Liver (tissue), 9 donors: ENCODE results near the gene ACSL6. TPM values are rescaled to one million over a fixed set of nuclear protein-coding genes. Genes with fewer than 3 reads are reported as not detected.

Source experiments
- DNase-seq: peaks from one replicate; pipeline ENCODE4 v3.0.0-alpha.2; 2017; ENCODE audit warnings: low spot score
- H3K27ac ChIP-seq, 2 donors: one replicate each; pipeline ENCODE4 v1.7.0; 2013; ENCODE audit warnings: inconsistent platforms in 2 of 2, low read length in 2 of 2, control low read depth in 1 of 2, low read depth in 1 of 2, mild to moderate bottlenecking in 1 of 2
- H3K27me3 ChIP-seq, 4 donors: one replicate each; pipeline versions ENCODE4 v1.6.1 to v1.7.0; 2013; ENCODE audit warnings: low read length in 3 of 4, inconsistent platforms in 1 of 4, mild to moderate bottlenecking in 1 of 4, moderate library complexity in 1 of 4; ENCODE audit not compliant: control insufficient read depth in 4 of 4, insufficient read depth in 4 of 4
- H3K36me3 ChIP-seq, 4 donors: one replicate each; pipeline versions ENCODE4 v1.6.1 to v1.7.0; 2013; ENCODE audit warnings: low read length in 3 of 4, mild to moderate bottlenecking in 3 of 4, low read depth in 1 of 4, moderate library complexity in 1 of 4; ENCODE audit not compliant: control insufficient read depth in 4 of 4, insufficient read depth in 3 of 4
- H3K4me1 ChIP-seq, 4 donors: one replicate each; pipeline versions ENCODE4 v1.6.1 to v1.7.0; 2013; ENCODE audit warnings: low read length in 3 of 4, mild to moderate bottlenecking in 3 of 4, moderate library complexity in 1 of 4; ENCODE audit not compliant: control insufficient read depth in 4 of 4, insufficient read depth in 4 of 4
- H3K4me3 ChIP-seq, 3 donors: one replicate each; pipeline versions ENCODE4 v1.6.1 to v1.7.0; 2013; ENCODE audit warnings: low read length in 3 of 3, control low read depth in 1 of 3, low read depth in 1 of 3, mild to moderate bottlenecking in 1 of 3
- H3K9ac ChIP-seq, 2 donors: one replicate each; pipeline ENCODE4 v1.7.0; 2013; ENCODE audit warnings: low read length in 2 of 2, mild to moderate bottlenecking in 2 of 2, moderate library complexity in 2 of 2, control low read depth in 1 of 2, low read depth in 1 of 2
- H3K9me3 ChIP-seq, 4 donors: one replicate each; pipeline versions ENCODE4 v1.6.1 to v1.7.0; 2013; ENCODE audit warnings: low read length in 3 of 4; ENCODE audit not compliant: control insufficient read depth in 4 of 4
- CTCF ChIP-seq: fragments of 150-350 bp; IDR thresholded peaks from 2 replicates; pipeline ENCODE4 v1.5.1; 2017; ENCODE audit warnings: improper control_type of control experiment, low read depth, low read length; ENCODE audit not compliant: missing input control
- EGR1 ChIP-seq, 2 donors: IDR thresholded peaks; 2 replicates each; pipeline ENCODE4 v1.6.1; 2016 to 2018; ENCODE audit warnings: antibody characterized with exemption in 2 of 2, low read depth in 2 of 2
- FOXA1 ChIP-seq: IDR thresholded peaks from 2 replicates; pipeline ENCODE4 v1.6.1; 2016; ENCODE audit warnings: antibody characterized with exemption
- FOXA2 ChIP-seq: IDR thresholded peaks from 2 replicates; pipeline ENCODE4 v1.6.1; 2016; ENCODE audit warnings: antibody characterized with exemption
- GABPA ChIP-seq, 2 donors: IDR thresholded peaks in 1 of 2; conservative IDR thresholded peaks in 1 of 2; 2 replicates each; pipeline ENCODE4 v1.6.1; 2016; ENCODE audit warnings: antibody characterized with exemption in 2 of 2, mild to moderate bottlenecking in 1 of 2, moderate library complexity in 1 of 2
- HNF4G ChIP-seq: IDR thresholded peaks from 2 replicates; pipeline ENCODE4 v1.6.1; 2016; ENCODE audit warnings: antibody characterized with exemption
- JUND ChIP-seq, 2 donors: IDR thresholded peaks; 2 replicates each; pipeline ENCODE4 v1.6.1; 2016; ENCODE audit warnings: antibody characterized with exemption in 2 of 2
- MAX ChIP-seq: IDR thresholded peaks from 2 replicates; pipeline ENCODE4 v1.6.1; 2016; ENCODE audit warnings: antibody characterized with exemption
- NR2F2 ChIP-seq: IDR thresholded peaks from 2 replicates; pipeline ENCODE4 v1.6.1; 2016; ENCODE audit warnings: antibody characterized with exemption
- REST ChIP-seq: IDR thresholded peaks from 2 replicates; pipeline ENCODE4 v1.6.1; 2016; ENCODE audit warnings: antibody characterized with exemption, mild to moderate bottlenecking
- SP1 ChIP-seq: IDR thresholded peaks from 2 replicates; pipeline ENCODE4 v1.6.1; 2018; ENCODE audit warnings: antibody characterized with exemption, mild to moderate bottlenecking
- TAF1 ChIP-seq: conservative IDR thresholded peaks from 2 replicates; pipeline ENCODE4 v1.6.1; 2016; ENCODE audit warnings: antibody characterized with exemption, mild to moderate bottlenecking
- ZBTB33 ChIP-seq: IDR thresholded peaks from 2 replicates; pipeline ENCODE4 v1.6.1; 2016; ENCODE audit warnings: antibody characterized with exemption
- WGBS: extraction: QIAGEN DNeasy Blood & Tissue Kit; methylation state at CpG from one replicate; pipeline ENCODE4 v1.1.7; 2013; 5-methylcytosine and 5-hydroxymethylcytosine counted together
- polyA plus RNA-seq, 2 donors: library from polyadenylated mRNA; stranded (reverse) in 1 of 2; unstranded in 1 of 2; fragments of 200-250 nt in 1 of 2; fragments of >200 nt in 1 of 2; fragmentation: Nextera tagmentation in 1 of 2; extraction: Ambion mirVana in 1 of 2; gene quantifications; one replicate each; pipeline versions ENCODE4 v1.2.1 to v1.2.3, GENCODE V29; 2013 to 2015
- total RNA-seq, 2 donors: library from RNA; depleted of rRNA; stranded (reverse); fragments of >200 nt; gene quantifications; one replicate each; pipeline ENCODE4 v1.2.3, GENCODE V29; 2014
- donor health status: healthy.
- donor health status: healthy.
- donor health status: healthy.
- donor health status: healthy.
- donor health status: healthy.

ACSL6 gene
- total and polyA plus RNA-seq, 4 donors, result 0.89 to 129 (median 4.6) TPM

GRCh38 chr5:132020568-132021339 is 9.3 kb upstream of the ACSL6 start:
- WGBS, result 87% methylated on average over 6 of the region's 6 CpGs
- Histone ChIP-seq H3K27me3 (no peaks in the 10 kb centered on the region), H3K4me1 (no peaks in the 10 kb centered on the region), H3K36me3 (no peaks in the 10 kb centered on the region), H3K9me3 (no peaks in the 10 kb centered on the region), H3K27ac (no peak overlapping the region), H3K4me3 (no peak overlapping the region), H3K9ac (no peak overlapping the region)
- TF ChIP-seq GABPA (IDR thresholded peaks at IDR 0.05 in 1 of 2, conservative IDR thresholded peaks at IDR 0.05 in 1 of 2), result no peak
- TF ChIP-seq JUND (IDR thresholded peaks at IDR 0.05), result no peak
- TF ChIP-seq NR2F2, result no peak
- TF ChIP-seq CTCF, result no peak
- TF ChIP-seq SP1, result no peak
- no peak for DNase-seq

GRCh38 chr5:132019857-132020555 is 8.5 kb upstream of the ACSL6 start:
- no peak for DNase-seq
- 89% methylated on average over 6 of the region's 6 CpGs for WGBS
- Histone ChIP-seq H3K4me1 (no peaks in the 10 kb centered on the region), H3K4me3 (no peak overlapping the region), H3K27ac (no peak overlapping the region), H3K36me3 (no peaks in the 10 kb centered on the region), H3K9ac (no peak overlapping the region), H3K27me3 (no peaks in the 10 kb centered on the region), H3K9me3 (no peaks in the 10 kb centered on the region)
- TF ChIP-seq TAF1 (no peak), NR2F2 (no peak), EGR1 (IDR thresholded peaks at IDR 0.05; ENCODE audit: low read depth in 2 of 2) (no peak), SP1 (no peak), CTCF (no peak), REST (no peak), FOXA1 (no peak), MAX (no peak), FOXA2 (no peak), HNF4G (no peak), ZBTB33 (no peak)
